Thyroid gland (tissue), 4 donors: Measurements from ENCODE around the gene MAF. TPM values are rescaled to one million over a fixed set of nuclear protein-coding genes. Genes with fewer than 3 reads are reported as not detected.

ENCODE experiments used
- DNase-seq, 2 donors: peaks; one replicate each; pipeline ENCODE4 v3.0.0-alpha.2; 2019
- H3K27ac ChIP-seq, 3 donors: fragments of 200-600 bp; sonication (generic); 1 replicate in 2 of 3; 2 replicates in 1 of 3; pipeline ENCODE4 v1.5.1; 2016 to 2019; ENCODE audit warnings: mild to moderate bottlenecking in 1 of 3, moderate library complexity in 1 of 3
- H3K27me3 ChIP-seq: fragments of 200-600 bp; sonication (generic); one replicate; pipeline ENCODE4 v1.5.1; 2019
- H3K36me3 ChIP-seq, 2 donors: fragments of 200-600 bp; sonication (generic); one replicate each; pipeline ENCODE4 v1.5.1; 2016 to 2019
- H3K4me1 ChIP-seq, 2 donors: fragments of 200-600 bp; sonication (generic); one replicate each; pipeline ENCODE4 v1.5.1; 2017 to 2019
- H3K4me3 ChIP-seq, 3 donors: fragments of 200-600 bp; sonication (generic); replicated peaks in 1 of 3; 1 replicate in 2 of 3; 2 replicates in 1 of 3; pipeline ENCODE4 v1.5.1; 2016; ENCODE audit warnings: mild to moderate bottlenecking in 1 of 3
- H3K9me3 ChIP-seq: fragments of 200-600 bp; sonication (generic); one replicate; pipeline ENCODE4 v1.5.1; 2017
- CTCF ChIP-seq, 6 experiments: fragments of 200-600 bp in 3 of 6; fragments of 450-650 bp in 3 of 6; sonication (generic) in 3 of 6; IDR thresholded peaks; one replicate each; pipeline ENCODE4 v1.5.1; 2016 to 2019; ENCODE audit warnings: antibody characterized with exemption in 6 of 6, mild to moderate bottlenecking in 2 of 6, inconsistent platforms in 1 of 6, moderate library complexity in 1 of 6
- POLR2A ChIP-seq, 2 donors: fragments of 450-650 bp; IDR thresholded peaks; one replicate each; pipeline ENCODE4 v1.6.1; 2017; ENCODE audit warnings: antibody characterized with exemption in 2 of 2, mild to moderate bottlenecking in 2 of 2, moderate library complexity in 1 of 2
- WGBS, 2 donors: methylation state at CpG; one replicate each; pipeline ENCODE4 v1.1.5; 2017; 5-methylcytosine and 5-hydroxymethylcytosine counted together
- intact Hi-C: fragments of 100-400 bp; cut with DNase I; formaldehyde crosslinking; loops from one replicate; pipeline ENCODE4 v1.15.1; 2023
- total RNA-seq, 4 donors: library from RNA; depleted of rRNA; stranded (reverse); fragments of >200 nt; gene quantifications; one replicate each; pipeline ENCODE4 v1.2.3, GENCODE V29; 2016

The MAF gene
- total RNA-seq, 4 donors from 2014 or later = 59.7 to 158 (median 67.1) TPM

- Histone ChIP-seq H3K9me3 (no peaks in the 10 kb centered on the region), H3K4me3 (no peak overlapping the region), H3K36me3 (no peaks in the 10 kb centered on the region), H3K4me1 (no peaks in the 10 kb centered on the region), H3K27me3 (no peaks in the 10 kb centered on the region), H3K27ac (no peak overlapping the region)
- WGBS, 2 donors = 89 to 92% methylated on average over 5 of the region's 5 CpGs
- TF ChIP-seq CTCF (IDR thresholded peaks at IDR 0.05) (no peak), POLR2A (IDR thresholded peaks at IDR 0.05) (no peak)
- intact Hi-C loops = no loop called here
- DNase-seq = no peak
Measured at GRCh38 chr16:79618041-79618691, 17.6 kb upstream of the MAF start.

- Histone ChIP-seq H3K4me1 (no peaks in the 10 kb centered on the region), H3K36me3 (no peaks in the 10 kb centered on the region), H3K4me3 (no peak overlapping the region), H3K27me3 (no peaks in the 10 kb centered on the region), H3K27ac (no peak overlapping the region), H3K9me3 (no peaks in the 10 kb centered on the region)
- no peak for DNase-seq
- TF ChIP-seq CTCF (IDR thresholded peaks at IDR 0.05) (no peak), POLR2A (IDR thresholded peaks at IDR 0.05) (no peak)
- 88 to 94% methylated on average over 4 of the region's 4 CpGs for WGBS, 2 donors
- intact Hi-C loops = no loop called here
Measured at GRCh38 chr16:79613009-79613408, 12.5 kb upstream of the MAF start.

GRCh38 chr16:79612207-79612606 is 11.7 kb upstream of the MAF start:
- 91 to 98% methylated on average over 2 of the region's 2 CpGs for WGBS, 2 donors
- Histone ChIP-seq H3K4me1 (peaks cover 0 to 6% of the 10 kb centered on the region in 2 donors), H3K27ac (no peak overlapping the region), H3K4me3 (no peak overlapping the region), H3K27me3 (no peaks in the 10 kb centered on the region), H3K9me3 (no peaks in the 10 kb centered on the region), H3K36me3 (no peaks in the 10 kb centered on the region)
- intact Hi-C loops = no loop called here
- DNase-seq = no peak
- TF ChIP-seq CTCF (IDR thresholded peaks at IDR 0.05) = no peak

GRCh38 chr16:79610771-79611170 is 10.2 kb upstream of the MAF start:
- Histone ChIP-seq H3K27ac (no peak overlapping the region), H3K27me3 (no peaks in the 10 kb centered on the region), H3K9me3 (no peaks in the 10 kb centered on the region), H3K4me3 (no peak overlapping the region), H3K36me3 (no peaks in the 10 kb centered on the region), H3K4me1 (peaks cover 0 to 6% of the 10 kb centered on the region in 2 donors)
- DNase-seq = no peak
- TF ChIP-seq POLR2A (IDR thresholded peaks at IDR 0.05) (no peak), CTCF (IDR thresholded peaks at IDR 0.05) (no peak)
- intact Hi-C loops = no loop called here
- 94 to 97% methylated on average over 4 of the region's 4 CpGs for WGBS, 2 donors

GRCh38 chr16:79609861-79610260 is 9.3 kb upstream of the MAF start:
- Histone ChIP-seq H3K36me3 (no peaks in the 10 kb centered on the region), H3K4me3 (no peak overlapping the region), H3K9me3 (no peaks in the 10 kb centered on the region), H3K27ac (no peak overlapping the region), H3K27me3 (no peaks in the 10 kb centered on the region), H3K4me1 (peaks cover 0 to 6% of the 10 kb centered on the region in 2 donors)
- TF ChIP-seq CTCF (IDR thresholded peaks at IDR 0.05) = no peak
- TF ChIP-seq POLR2A (IDR thresholded peaks at IDR 0.05) = no peak
- 55 to 63% methylated on average over 7 of the region's 7 CpGs for WGBS, 2 donors
- intact Hi-C loops = loop anchor here (10.0 kb wide), 1 partner anchor 1105 kb away; no protein-coding TSS in a partner anchor
- peak; percentile 30 to 39 for DNase-seq
